Islet precursor cell (in vitro differentiated cells): ENCODE data around the gene VPS4B.

Experiments used
- DNase-seq: peaks from one replicate; pipeline ENCODE4 v3.0.0-alpha.2; 2018

The VPS4B gene

GRCh38 chr18:63427558-63427957 is 5.3 kb upstream of the VPS4B start:
- DNase-seq: peak; percentile 69

- no peak for DNase-seq
These were observed 608 bp upstream of the VPS4B start for GRCh38 chr18:63422864-63423304.

GRCh38 chr18:63421514-63421913 is 762 bp downstream of the VPS4B start:
- DNase-seq: no peak

GRCh38 chr18:63412953-63413352 is 9.3 kb downstream of the VPS4B start:
- no peak for DNase-seq

GRCh38 chr18:63410792-63411191 is 11.5 kb downstream of the VPS4B start:
- DNase-seq: no peak

- DNase-seq: no peak
These were observed 13.0 kb downstream of the VPS4B start for GRCh38 chr18:63409301-63409700.

GRCh38 chr18:63407734-63408133 is 14.5 kb downstream of the VPS4B start:
- no peak for DNase-seq

- no peak for DNase-seq
These were observed 16.3 kb downstream of the VPS4B start for GRCh38 chr18:63405986-63406385.

GRCh38 chr18:63402246-63403162 is 19.8 kb downstream of the VPS4B start:
- no peak for DNase-seq

- DNase-seq: no peak
These were observed 23.0 kb downstream of the VPS4B start for GRCh38 chr18:63399300-63399699.

GRCh38 chr18:63397349-63397748 is 24.9 kb downstream of the VPS4B start:
- DNase-seq: no peak

- no peak for DNase-seq
These were observed 26.8 kb downstream of the VPS4B start for GRCh38 chr18:63395503-63395902.

GRCh38 chr18:63394954-63395353 is 27.3 kb downstream of the VPS4B start:
- DNase-seq: no peak

GRCh38 chr18:63387861-63388260 is 34.4 kb downstream of the VPS4B start:
- DNase-seq: no peak

- DNase-seq: no peak
These were observed 39.4 kb downstream of the VPS4B start for GRCh38 chr18:63382843-63383242.

- no peak for DNase-seq
These were observed 42.7 kb downstream of the VPS4B start for GRCh38 chr18:63379639-63379962.

- no peak for DNase-seq
These were observed 43.2 kb downstream of the VPS4B start for GRCh38 chr18:63378919-63379638.

- no peak for DNase-seq
These were observed 44.8 kb downstream of the VPS4B start for GRCh38 chr18:63377275-63377980.

GRCh38 chr18:63376538-63376937 is 45.7 kb downstream of the VPS4B start:
- DNase-seq: no peak

- DNase-seq: no peak
These were observed 47.7 kb downstream of the VPS4B start for GRCh38 chr18:63374540-63374939.

GRCh38 chr18:63373161-63373560 is 49.1 kb downstream of the VPS4B start:
- DNase-seq: no peak

- DNase-seq: no peak
These were observed 53.7 kb downstream of the VPS4B start for GRCh38 chr18:63368611-63369010.
